ENCODE results near the gene CDK5RAP1.

The CDK5RAP1 gene

GRCh38 chr20:33333616-33334015 is 67.7 kb downstream of the CDK5RAP1 start:
- no peak for DNase-seq (ENCODE audit: low read depth, low spot score)

- DNase-seq (ENCODE audit: low read depth, low spot score): no peak
These were observed 68.3 kb downstream of the CDK5RAP1 start for GRCh38 chr20:33332905-33333456.

GRCh38 chr20:33328157-33329137 is 72.9 kb downstream of the CDK5RAP1 start:
- DNase-seq (ENCODE audit: low read depth, low spot score): no peak

- no peak for DNase-seq (ENCODE audit: low read depth, low spot score)
These were observed 76.0 kb downstream of the CDK5RAP1 start for GRCh38 chr20:33325350-33325749.

GRCh38 chr20:33323236-33323635 is 78.1 kb downstream of the CDK5RAP1 start:
- DNase-seq (ENCODE audit: low read depth, low spot score): no peak

- no peak for DNase-seq (ENCODE audit: low read depth, low spot score)
These were observed 78.9 kb downstream of the CDK5RAP1 start for GRCh38 chr20:33322456-33322855.

- DNase-seq (ENCODE audit: low read depth, low spot score): no peak
These were observed 81.3 kb downstream of the CDK5RAP1 start for GRCh38 chr20:33320006-33320405.

- no peak for DNase-seq (ENCODE audit: low read depth, low spot score)
These were observed 83.3 kb downstream of the CDK5RAP1 start for GRCh38 chr20:33318096-33318429.

- DNase-seq (ENCODE audit: low read depth, low spot score): no peak
These were observed 83.8 kb downstream of the CDK5RAP1 start for GRCh38 chr20:33317424-33318095.

- DNase-seq (ENCODE audit: low read depth, low spot score): no peak
These were observed 84.4 kb downstream of the CDK5RAP1 start for GRCh38 chr20:33316958-33317357.

- DNase-seq (ENCODE audit: low read depth, low spot score): no peak
These were observed 85.0 kb downstream of the CDK5RAP1 start for GRCh38 chr20:33316343-33316742.

GRCh38 chr20:33313686-33314314 is 87.5 kb downstream of the CDK5RAP1 start:
- no peak for DNase-seq (ENCODE audit: low read depth, low spot score)

- DNase-seq (ENCODE audit: low read depth, low spot score): no peak
These were observed 88.7 kb downstream of the CDK5RAP1 start for GRCh38 chr20:33312583-33312982.

- DNase-seq (ENCODE audit: low read depth, low spot score): no peak
These were observed 89.3 kb downstream of the CDK5RAP1 start for GRCh38 chr20:33311996-33312395.

GRCh38 chr20:33311011-33311410 is 90.3 kb downstream of the CDK5RAP1 start:
- DNase-seq (ENCODE audit: low read depth, low spot score): no peak

- DNase-seq (ENCODE audit: low read depth, low spot score): no peak
These were observed 90.9 kb downstream of the CDK5RAP1 start for GRCh38 chr20:33310327-33310899.

GRCh38 chr20:33309631-33310030 is 91.7 kb downstream of the CDK5RAP1 start:
- no peak for DNase-seq (ENCODE audit: low read depth, low spot score)
